Neural progenitor cell (in vitro differentiated cells): Measurements from ENCODE around the gene SCP2D1.
"Not testable (repeated sequence)": the region's sequence is repeated elsewhere in the genome, so short reads cannot be mapped to it uniquely, and the experiment has no call there.

Experiments used
- CTCF ChIP-seq: fragments of 200-600 bp; sonication (generic); IDR thresholded peaks from 2 replicates; pipeline ENCODE4 v1.5.1; 2017; ENCODE audit warnings: antibody characterized with exemption, mild to moderate bottlenecking
- EZH2 ChIP-seq: fragments of 200-600 bp; sonication (generic); IDR thresholded peaks from 2 replicates; pipeline ENCODE4 v1.6.1; 2017; ENCODE audit warnings: antibody characterized with exemption, mild to moderate bottlenecking, moderate library complexity
- EZH2phosphoT487 ChIP-seq: fragments of 200-600 bp; sonication (generic); IDR thresholded peaks from 2 replicates; pipeline ENCODE4 v1.6.1; 2017; ENCODE audit warnings: antibody characterized with exemption

- not testable (repeated sequence) for TF ChIP-seq CTCF, EZH2, EZH2phosphoT487
Observed at GRCh38 chr20:18787046-18787445, 26.5 kb upstream of the SCP2D1 start.
